OCI-LY3 (cell line): ENCODE data around the gene WDR11.

Experiments used
- EZH2phosphoT487 ChIP-seq: fragments of 200-600 bp; shearing (Covaris generic); IDR thresholded peaks from 2 replicates; pipeline ENCODE4 v1.6.1; 2018; ENCODE audit warnings: antibody characterized with exemption, mixed run types, low read depth
- TF ChIP-seq, protein P1 (sequence below): fragments of 200-600, 300-600 bp; sonication (generic); IDR thresholded peaks from 2 replicates; pipeline ENCODE4 v1.5.1; 2014; ENCODE audit warnings: antibody characterized with exemption, low read length, low read depth

GRCh38 chr10:120832106-120832505 lies 19.1 kb upstream of the WDR11 start:
- TF ChIP-seq, protein P1, sequence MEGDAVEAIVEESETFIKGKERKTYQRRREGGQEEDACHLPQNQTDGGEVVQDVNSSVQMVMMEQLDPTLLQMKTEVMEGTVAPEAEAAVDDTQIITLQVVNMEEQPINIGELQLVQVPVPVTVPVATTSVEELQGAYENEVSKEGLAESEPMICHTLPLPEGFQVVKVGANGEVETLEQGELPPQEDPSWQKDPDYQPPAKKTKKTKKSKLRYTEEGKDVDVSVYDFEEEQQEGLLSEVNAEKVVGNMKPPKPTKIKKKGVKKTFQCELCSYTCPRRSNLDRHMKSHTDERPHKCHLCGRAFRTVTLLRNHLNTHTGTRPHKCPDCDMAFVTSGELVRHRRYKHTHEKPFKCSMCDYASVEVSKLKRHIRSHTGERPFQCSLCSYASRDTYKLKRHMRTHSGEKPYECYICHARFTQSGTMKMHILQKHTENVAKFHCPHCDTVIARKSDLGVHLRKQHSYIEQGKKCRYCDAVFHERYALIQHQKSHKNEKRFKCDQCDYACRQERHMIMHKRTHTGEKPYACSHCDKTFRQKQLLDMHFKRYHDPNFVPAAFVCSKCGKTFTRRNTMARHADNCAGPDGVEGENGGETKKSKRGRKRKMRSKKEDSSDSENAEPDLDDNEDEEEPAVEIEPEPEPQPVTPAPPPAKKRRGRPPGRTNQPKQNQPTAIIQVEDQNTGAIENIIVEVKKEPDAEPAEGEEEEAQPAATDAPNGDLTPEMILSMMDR = no peak
- no peak for TF ChIP-seq EZH2phosphoT487
